Activated CD8-positive, alpha-beta memory T cell treated with anti-CD3 and anti-CD28 coated beads for 48 hours (primary cell): ENCODE results near the gene AHCYL2.
"Not testable (repeated sequence)": the region's sequence is repeated elsewhere in the genome, so short reads cannot be mapped to it uniquely, and the experiment has no call there.

ENCODE experiments used
- DNase-seq, 3 experiments: peaks; one replicate each; pipeline ENCODE4 v3.0.0-alpha.2; 2020; ENCODE audit warnings: low read depth in 2 of 3, low spot score in 2 of 3

AHCYL2 gene

GRCh38 chr7:129376778-129377700 lies 152.2 kb downstream of the AHCYL2 start:
- no peak for DNase-seq

- no peak for DNase-seq
Measured at GRCh38 chr7:129381710-129382484, 157.1 kb downstream of the AHCYL2 start.

DNA sequence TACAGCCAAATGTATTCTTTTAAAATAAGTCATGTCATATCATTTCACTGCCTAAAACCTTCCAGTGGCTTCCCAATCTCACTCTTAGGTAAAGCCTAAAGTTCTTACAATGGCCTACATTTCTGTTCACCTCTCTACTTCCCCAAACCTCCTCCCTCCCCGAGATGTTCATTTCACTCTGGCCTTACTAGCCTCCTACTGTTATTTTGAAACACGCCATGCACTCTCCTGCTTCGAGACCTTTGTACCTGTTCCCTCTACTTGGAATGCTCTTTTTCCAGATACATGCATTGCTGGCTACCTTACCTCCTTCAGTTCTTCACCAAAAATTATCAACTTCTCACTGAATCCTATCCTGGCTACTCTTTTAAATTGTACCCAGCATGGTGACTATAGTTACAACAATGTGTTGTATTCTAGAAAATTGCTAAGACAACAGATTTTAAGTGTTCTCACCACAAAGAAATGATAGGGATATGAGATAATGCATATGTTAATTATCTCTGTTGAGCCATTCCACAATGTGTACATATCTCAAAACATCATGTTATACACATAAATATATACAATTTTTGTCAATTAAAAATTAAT lies 158.8 kb downstream of the AHCYL2 start:
- DNase-seq, result no peak

DNA sequence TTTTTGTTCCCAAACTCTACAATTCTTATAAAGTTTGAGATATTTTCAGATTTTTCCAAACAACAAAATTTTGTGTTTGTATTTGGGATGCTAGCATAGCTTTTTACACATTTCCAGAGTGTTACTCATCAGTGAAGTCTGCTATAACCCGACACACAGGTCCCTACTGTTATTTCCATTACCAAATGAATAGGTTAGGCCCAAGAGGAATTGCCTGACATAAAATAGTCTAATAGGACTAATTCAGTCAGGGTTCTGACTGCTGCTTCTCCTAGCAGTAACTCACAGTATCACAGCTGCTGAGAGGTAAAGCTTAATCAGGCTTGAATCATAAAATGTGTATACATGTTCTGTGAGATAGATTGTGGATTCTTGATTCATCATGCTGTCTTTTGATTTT lies 160.3 kb downstream of the AHCYL2 start:
- no peak for DNase-seq

- DNase-seq, result no peak
Measured at GRCh38 chr7:129385598-129385997, 160.8 kb downstream of the AHCYL2 start.

DNA sequence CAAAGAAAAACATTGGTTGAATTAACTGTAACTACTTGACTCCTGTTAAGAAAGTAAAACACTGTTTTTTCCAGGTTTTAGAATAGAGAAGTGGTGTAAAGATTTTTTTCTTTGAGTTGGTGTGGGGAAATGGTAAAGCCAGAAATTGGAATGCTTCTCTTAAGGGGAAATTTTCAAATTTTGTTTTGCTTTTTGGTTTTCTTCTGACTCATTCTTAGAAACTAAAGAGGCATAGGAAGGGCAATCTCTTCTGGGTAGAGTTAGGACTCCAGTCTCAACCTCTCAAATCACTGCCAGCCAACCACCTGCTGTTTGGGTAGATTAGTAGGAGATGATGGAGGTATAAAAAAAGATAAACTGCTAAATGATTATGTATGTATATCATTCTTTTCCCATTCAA lies 161.7 kb downstream of the AHCYL2 start:
- no peak for DNase-seq

- DNase-seq, result no peak
Measured at GRCh38 chr7:129387537-129387936, 162.7 kb downstream of the AHCYL2 start.

DNA sequence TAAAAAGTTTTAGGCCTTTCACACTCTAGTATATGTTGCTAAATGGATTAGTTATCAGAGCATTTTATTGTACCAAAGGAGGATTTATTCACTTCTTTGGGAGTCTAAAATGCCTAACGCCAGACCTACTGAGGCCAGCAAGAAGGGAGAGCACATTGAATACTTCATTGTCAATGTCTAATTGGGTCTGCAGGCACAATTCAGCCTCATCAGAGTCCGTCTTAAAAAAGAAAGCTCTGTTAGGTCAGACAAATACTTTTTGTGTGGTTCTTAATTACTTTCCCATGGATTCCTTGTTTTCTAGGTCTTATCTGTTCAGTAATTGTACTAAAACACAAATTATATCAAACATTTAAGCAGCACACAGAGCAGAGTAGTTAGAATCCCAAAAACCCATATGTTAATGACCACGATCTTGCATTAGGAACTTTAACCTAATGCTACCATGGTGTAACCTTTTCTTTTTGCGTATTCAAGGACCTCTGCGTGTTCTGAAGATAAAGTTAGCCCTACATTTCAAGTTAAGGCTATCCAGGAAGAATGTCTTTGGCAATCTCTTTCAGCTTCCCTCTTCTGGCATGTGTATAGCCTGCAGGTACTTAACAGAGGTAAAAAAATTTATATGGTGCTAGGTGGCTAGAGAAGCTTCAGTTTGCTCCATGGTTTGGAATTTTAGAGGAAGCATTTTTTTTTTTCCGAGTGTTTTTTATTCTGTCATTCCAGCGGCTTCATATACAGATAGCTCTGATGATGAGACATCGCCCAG lies 163.7 kb downstream of the AHCYL2 start:
- DNase-seq, result no peak

GRCh38 chr7:129389829-129390228 lies 165.0 kb downstream of the AHCYL2 start:
- no peak for DNase-seq

DNA sequence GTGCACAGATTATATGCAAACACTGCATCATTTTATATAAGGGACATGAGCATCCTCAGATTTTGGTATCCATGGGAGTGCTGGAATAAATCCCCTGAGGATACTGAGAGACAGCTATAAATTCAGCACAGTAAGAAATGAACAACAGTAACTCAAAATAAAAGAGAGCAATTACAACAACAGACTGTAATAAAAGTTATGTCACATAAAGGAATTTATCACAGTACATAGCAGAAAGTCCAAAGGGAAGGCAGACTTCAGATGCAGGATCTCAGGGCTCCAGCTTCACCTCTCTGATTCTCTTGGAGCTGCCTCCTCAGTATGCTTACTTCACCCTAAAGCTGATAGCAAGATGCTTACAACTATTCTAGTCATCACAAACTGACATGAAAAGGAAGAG lies 165.5 kb downstream of the AHCYL2 start:
- no peak for DNase-seq

DNA sequence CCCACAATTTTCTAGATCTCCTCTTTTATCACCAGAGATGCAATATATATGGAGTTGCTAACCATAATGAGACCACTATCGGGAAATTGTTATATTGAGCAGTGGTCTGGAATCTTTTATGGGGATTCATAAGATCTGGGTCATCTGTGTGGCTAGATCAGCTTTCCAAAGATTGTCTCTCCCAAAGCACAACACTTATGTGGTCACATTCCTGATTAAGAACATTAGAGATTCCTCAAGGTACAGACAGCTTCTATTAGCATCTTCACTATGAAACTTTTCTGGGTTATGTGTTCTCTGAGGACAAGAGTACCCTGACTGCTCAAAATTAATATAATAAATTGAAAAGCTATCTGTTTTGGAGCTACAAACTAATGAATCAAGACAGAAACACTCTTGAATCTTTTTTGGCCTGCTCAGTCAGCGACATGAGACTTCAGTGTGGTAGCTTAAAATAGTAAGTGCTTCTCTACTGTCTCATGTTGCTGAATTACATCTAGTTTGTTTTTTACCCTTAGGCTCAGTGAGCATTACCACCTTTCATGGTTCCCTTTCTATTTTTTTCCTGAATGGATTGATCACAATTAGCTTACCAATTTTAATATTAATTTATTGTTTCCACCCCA lies 166.8 kb downstream of the AHCYL2 start:
- DNase-seq, result no peak

- DNase-seq, result no peak
Measured at GRCh38 chr7:129393255-129393654, 168.4 kb downstream of the AHCYL2 start.

GRCh38 chr7:129394101-129394500 lies 169.3 kb downstream of the AHCYL2 start:
- no peak for DNase-seq

GRCh38 chr7:129394982-129395914 lies 170.4 kb downstream of the AHCYL2 start:
- no peak for DNase-seq

DNA sequence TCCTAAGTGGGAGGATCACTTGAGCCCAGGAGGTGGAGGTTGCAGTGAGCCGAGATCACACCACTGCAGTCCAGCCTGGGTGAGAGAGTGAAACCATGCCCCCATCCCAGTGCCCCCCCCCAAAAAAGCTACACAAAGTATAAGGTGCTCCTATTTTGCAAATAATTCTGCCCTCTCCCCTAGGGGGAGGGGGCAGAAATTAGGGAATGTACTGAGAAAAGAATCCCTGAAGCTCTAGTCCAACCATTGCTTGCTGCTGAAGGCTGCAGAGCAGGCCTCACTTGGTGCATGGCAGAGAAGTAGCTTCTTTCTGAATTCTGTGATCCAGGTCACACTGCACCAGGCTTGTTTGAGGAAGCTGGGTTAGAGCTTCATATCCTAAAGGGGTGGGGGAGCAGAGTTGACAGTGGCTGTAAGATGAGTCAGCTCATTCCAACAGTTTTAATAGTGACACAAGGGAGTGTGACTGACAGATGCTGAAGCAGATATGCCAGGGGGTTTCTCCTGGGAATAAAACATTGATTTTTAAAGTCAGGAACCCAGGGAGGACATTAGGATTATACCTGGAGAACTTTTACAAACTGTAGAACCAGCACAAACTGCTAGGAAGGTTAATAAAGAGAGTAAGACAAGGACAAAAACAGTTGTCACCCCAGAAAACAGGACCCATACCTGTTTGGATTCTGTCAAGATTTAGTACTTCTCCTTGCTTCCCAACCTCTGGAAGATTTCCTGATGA lies 176.6 kb downstream of the AHCYL2 start:
- DNase-seq, result no peak

- DNase-seq, result no peak
Measured at GRCh38 chr7:129401967-129402860, 177.4 kb downstream of the AHCYL2 start.

DNA sequence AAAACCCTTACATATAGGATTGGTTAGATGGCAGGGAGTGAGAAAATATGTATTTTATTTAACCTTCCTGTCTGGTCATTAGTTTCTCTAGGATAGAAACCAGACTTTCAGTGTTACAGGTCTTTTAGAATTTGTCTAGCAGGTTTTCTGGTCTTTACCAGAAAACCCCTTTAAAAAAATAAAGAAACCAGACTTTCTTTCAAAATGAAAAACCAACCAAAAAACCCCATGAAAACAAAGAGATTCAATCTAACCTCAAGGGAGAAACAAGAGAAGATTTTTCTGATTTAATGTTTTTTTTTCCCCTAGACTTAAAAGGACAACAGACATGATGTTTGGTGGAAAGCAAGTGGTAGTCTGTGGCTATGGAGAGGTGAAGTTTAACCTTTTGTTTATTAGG lies 180.7 kb downstream of the AHCYL2 start:
- DNase-seq, result no peak

GRCh38 chr7:129410238-129410637 lies 185.4 kb downstream of the AHCYL2 start:
- DNase-seq, result not testable (repeated sequence)
